GM19351 (cell line): Measurements from ENCODE around the gene ATXN1L.
"Not testable (repeated sequence)": the region's sequence is repeated elsewhere in the genome, so short reads cannot be mapped to it uniquely, and the experiment has no call there.

Experiments
- ATAC-seq: cut with Tn5 transposase; IDR thresholded peaks from one replicate; pipeline ENCODE4 v1.9.1; 2021; ENCODE audit warnings: mild to moderate bottlenecking, moderate library complexity; ENCODE audit not compliant: unreplicated experiment

The ATXN1L gene

DNA sequence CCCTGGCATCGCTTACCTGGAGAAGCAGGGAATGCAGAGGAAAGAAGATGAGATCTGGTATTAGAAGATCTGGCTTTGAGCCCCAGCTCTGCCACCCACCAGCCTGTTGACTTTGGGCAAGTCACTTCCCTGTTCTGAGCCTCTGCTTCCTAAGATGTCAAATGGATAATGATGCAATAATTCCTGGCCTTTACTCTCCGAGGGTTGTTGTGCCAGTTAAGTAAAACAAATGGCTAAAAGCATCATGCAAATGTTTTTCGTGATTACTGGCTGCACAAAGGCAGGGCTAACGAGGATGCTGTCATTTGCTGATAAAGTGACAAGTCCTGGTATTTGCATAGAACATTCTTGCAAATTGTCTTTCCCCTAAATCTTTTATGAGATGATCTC is 39.5 kb downstream of the ATXN1L start:
- ATAC-seq: no peak

DNA sequence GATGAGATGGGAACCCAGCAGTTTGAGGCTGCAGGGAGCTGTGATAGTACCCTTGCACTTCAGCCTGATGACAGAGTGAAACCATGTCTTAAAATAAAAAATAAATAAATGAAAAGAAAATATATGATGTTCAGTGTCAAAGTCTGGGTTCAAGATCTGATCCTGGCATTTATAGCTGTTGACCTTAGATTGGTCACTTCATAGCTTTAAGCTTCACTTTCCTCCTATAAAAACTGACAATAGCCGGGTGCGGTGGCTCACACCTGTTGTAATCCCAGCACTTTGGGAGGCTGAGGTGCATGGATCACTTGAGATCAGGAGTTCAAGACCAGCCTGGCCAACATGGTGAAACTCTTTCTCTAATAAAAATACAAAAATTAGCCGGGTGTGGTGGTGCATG is 43.4 kb downstream of the ATXN1L start:
- ATAC-seq: no peak

DNA sequence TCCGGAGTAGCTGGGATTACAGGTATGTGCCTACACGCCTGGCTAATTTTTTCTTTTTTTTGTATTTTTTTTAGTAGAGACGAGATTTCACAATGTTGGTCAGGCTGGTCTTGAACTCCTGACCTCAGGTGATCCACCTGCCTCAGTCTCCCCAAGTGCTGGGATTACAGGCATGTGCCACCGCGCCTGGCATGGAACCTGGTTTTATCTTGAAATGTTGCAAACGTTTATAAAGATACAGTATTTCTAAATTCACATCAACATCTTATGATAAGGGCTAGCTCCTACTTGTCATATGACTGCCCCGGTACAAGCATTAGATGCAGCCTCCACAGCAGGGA is 48.1 kb downstream of the ATXN1L start:
- ATAC-seq: no peak

DNA sequence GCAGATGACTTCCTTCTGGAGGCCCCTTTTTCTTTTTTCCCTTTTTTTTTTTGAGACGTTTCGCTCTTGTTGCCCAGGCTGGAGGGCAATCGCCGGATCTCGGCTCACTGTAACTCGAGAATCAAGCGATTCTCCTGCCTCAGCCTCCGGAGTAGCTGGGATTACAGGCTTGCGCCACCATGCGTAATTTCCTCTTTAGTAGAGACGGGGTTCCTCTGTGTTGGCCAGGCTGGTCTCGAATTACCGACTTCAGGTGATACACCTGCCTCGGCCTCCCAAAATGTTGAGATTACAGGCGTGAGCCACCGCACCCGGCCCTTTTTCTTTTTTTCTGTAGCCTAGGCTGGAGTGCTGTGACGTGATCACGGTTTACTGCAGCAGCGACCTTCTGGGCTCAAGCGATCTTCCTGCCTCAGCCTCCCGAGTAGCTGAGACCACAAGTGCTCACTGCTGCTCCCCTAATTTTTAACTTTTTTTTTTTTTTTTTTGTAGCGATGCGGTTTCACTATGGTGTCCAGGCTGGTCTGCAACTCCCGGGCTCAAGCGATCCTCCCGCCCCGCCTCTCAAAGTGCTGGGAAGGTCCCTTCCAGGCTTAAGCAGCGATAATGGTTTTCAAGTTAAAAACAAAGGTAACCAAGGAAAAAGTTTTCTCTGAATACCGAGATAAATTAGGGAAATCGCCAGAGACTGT is 48.6 kb downstream of the ATXN1L start:
- ATAC-seq: no peak

DNA sequence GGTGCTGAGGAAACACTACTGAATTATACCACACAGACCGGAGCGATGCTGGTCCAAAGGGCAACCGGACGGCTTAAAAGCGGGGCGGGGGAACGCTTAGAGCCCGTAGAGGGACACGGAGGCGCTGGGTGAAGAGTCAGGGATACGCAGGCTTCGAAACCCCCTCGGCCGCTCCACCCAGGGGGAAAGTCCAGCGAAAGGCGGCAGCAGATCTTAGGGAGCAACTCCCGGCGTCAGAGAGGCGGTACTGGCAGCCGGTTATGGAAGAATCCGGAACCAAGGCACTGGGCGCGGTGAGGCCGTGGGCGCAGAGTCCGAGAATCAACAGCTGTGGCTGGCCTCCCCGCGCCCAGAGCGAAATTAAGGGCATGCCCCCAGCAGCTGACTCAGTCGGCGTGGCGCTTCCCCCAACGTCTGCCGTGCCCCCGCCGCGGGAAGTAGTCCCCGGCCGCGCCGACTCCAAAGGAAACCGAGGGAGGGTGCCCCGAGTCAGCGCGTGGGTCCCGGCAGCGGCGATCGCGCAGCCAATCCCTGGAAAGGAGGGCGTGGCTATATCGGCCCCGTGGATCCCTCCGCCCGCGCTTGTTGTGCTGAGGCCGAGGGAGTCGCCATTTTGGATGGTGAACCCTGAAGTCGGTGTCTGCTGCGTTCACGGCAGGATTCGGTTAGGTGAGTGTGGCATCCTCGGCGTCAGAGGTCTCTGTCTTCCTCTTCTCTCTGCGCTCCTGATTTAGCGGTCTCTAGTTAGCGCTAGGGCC is 49.3 kb downstream of the ATXN1L start, which contains the start of gene IST1:
IST1 (plus strand) TSS at position 611 of the 758 bp plus-strand sequence. CDS start 20,110 bp downstream, outside the sequence.
- peak; percentile 76 for ATAC-seq

DNA sequence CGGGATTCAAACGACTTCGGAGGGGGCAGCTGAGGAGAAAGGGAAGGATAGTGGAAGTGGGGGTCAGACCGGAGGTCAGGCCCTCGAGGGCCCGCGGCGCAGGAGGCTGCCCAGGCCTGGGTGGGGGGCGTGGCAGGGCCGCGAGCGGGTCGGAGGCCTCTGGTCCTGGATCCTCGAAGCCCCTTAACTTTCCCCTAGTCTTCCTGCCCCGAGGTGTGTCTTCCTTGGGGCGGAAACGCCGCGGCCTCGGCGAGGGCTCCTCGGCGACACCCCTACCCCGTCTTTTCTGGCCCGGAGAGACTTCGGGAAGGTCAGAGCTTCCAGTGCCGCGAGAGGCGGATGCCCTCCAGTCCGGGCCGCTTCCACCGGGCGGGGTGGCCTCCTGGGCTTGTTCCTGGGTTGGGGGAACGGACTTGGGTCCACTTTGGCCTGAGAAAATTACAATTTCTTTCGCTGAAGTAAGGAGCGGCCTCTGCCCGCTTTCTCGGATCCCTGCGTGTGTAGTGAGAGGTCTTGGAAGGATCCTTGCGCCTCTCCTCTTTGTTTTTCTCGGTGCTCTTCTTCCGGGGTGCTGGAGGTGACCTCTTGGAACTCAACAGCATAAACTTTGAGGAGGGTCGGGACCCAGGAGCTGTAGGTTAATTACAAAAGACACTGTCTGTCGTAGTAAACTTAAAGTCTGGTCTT is 50.0 kb downstream of the ATXN1L start:
- ATAC-seq: peak; percentile 22

DNA sequence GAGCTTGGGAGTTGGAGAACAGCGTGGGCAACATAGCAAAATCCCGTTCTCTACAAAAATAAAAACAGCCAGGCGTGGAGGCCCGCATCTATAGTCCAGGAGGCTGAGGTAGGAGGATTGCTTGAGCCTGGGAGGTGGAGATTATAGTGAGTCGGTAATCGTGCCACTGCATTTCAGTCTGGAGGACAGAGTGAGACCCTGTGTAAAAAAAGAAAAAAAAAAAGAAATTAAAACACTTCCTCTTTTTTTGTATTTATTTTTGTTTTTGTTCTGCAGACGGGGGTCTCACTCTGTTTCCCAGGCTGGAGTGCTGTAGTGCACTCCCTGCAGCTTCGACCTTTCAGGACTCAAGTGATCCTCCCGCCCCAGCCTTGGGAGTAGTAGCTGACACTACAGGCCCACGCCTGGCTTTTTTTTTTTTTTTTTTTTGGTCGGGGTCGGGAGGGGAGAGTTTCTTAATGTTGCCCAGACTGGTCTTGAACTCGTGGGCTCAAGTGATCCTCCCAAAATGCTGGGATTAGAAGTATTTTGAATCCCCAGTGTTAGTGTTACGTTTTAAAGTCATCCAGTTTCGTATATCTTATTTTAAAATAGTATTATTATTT is 51.1 kb downstream of the ATXN1L start:
- ATAC-seq: no peak

DNA sequence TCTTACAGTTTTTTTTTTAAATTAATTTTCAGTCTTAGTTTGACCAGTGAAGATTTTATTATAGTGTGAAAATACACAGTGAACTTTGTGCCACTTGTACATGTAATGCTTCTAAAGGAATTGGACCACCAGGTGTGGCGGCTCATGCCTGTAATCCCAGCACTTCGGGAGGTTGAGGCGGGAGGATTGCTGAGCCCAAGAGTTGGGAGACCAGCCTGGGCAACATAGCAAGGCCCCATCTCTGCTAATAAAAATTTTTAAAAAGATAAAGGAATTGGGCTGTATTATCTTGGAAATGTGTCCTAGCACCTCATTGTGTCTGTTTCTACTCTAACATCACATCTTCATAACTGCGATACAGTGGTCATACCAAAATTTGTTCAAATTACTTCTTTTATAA is 53.4 kb downstream of the ATXN1L start:
- ATAC-seq: no peak

DNA sequence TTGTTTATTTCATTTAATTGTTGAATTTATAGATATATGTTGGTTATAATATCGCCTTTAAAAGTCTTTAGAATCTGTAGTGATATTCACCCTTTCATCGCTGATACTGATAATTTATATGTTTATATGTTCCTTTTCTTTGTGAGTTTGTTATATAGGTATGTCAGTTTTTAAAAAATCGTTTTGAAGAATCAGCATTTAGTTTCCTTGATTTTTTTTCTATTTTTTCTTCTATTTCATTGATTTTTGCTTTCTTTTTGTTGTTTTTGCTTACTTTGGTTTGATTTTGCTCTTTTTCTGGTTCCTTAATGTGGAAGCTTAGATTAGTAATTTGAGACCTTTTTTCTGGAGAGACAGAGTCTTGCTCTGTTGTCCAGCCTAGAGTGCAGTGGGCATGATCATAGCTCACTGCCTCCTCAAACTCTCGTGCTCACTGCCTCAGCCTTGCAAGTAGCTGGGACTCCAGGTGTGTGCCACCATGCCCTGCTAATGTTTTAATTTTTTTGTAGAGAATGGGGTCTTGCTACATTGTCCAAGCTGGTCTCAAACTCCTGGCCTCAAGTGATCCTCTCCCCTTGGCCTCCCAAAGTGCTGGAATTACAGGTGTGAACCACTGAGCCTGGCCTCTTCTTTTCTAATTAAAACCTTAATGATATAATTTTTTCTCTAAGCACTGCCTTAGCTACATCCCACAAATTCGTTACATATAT is 57.0 kb downstream of the ATXN1L start:
- ATAC-seq: no peak

DNA sequence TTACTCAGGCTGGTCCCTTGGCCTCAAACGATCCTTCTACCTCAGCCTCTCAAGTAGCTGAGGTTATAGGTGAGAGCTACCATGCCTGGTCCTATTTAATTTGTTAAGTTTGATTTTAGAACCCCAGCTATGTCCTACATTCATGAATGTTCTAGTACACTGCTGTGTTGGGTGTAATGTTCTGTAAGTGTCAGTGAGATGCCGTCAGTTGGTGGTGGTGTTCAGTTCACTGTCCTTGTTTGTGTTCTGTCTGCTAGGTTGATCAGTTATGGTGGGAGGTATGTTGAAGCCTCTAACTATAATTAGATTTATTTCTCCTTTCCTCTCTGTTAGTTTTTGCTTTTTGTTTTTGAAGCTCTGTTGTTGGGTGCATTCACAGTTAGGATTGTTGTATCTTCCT is 57.8 kb downstream of the ATXN1L start:
- no peak for ATAC-seq

DNA sequence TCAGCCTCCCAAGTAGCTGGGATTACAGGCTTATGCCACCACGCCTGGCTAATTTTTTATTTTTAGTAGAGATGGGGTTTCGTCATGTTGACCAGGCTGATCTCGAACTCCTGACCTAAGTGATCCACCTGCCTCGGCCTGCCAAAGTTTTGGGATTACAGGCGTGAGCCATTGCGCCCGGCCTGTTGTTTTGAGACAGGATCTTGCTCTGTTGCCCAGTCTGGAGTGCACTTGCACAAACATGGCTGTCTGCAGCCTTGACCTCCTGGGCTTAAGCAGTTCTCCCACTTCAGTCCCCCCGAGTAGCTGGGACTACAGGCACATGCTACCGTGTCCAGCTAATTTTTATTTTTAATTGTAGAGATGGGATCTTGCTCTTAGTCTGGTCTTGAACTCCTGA is 58.5 kb downstream of the ATXN1L start:
- ATAC-seq: no peak

DNA sequence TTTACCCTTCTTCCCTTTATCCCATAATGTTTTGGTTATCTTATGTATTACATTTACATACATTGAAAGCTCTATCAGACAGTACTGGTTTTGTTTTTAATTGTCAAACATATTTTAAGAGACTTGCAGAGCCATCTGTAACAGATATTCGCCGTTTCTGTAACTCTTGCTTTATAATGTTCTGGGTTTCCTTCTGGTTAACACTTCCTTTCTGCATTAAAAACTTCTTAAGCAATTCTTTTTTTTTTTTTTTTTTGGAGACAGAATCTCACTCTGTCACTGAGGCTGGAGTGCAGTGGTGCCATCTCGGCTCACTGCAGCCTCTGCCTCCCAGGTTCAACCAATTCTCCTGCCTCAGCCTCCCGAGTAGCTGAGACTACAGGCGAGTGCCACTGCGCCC is 60.0 kb downstream of the ATXN1L start:
- ATAC-seq: not testable (repeated sequence)
